Activated naive CD8-positive, alpha-beta T cell (primary cell): ENCODE measurements around the gene KAZN.

ENCODE experiments used
- H3K27ac Mint-ChIP-seq: one replicate; pipeline ENCODE4 v1.8.0; 2021; ENCODE audit warnings: mixed read lengths
- H3K27me3 Mint-ChIP-seq: one replicate; pipeline ENCODE4 v1.8.0; 2021; ENCODE audit warnings: mixed read lengths
- H3K36me3 Mint-ChIP-seq: one replicate; pipeline ENCODE4 v1.8.0; 2021; ENCODE audit warnings: mixed read lengths
- H3K4me1 Mint-ChIP-seq: one replicate; pipeline ENCODE4 v1.8.0; 2021; ENCODE audit warnings: low read depth, mixed read lengths
- H3K4me3 Mint-ChIP-seq: one replicate; pipeline ENCODE4 v1.8.0; 2021; ENCODE audit warnings: mild to moderate bottlenecking, mixed read lengths
- H3K9me3 Mint-ChIP-seq: one replicate; pipeline ENCODE4 v1.8.0; 2021; ENCODE audit warnings: low read depth, mixed read lengths

The KAZN gene

DNA sequence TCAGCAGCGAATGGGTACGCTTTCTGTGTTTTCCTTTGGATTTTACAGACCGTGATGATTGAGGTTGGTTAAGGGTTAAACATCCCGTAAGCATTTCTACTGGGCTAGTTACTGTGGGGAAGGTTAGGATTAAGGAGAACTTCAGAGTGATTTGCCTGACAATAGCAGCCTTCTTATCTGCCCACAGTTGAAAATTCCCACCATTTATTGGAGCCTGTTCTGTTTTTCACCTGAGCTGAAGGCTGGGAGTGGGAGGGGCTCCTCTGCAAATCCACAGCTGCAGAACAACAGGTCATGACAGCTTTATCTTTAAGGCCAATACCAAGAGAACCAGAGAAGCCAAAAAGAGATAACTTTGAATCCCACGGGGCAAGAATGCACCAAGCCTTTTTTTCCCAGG, 168.6 kb downstream of the KAZN start:
- no peak overlapping the region for H3K27ac Mint-ChIP-seq
- H3K4me1 Mint-ChIP-seq, result no peaks in the 10 kb centered on the region
- H3K4me3 Mint-ChIP-seq, result no peak overlapping the region
- H3K36me3 Mint-ChIP-seq, result no peaks in the 10 kb centered on the region
- peaks cover 4% of the 10 kb centered on the region for H3K27me3 Mint-ChIP-seq
- no peaks in the 10 kb centered on the region for H3K9me3 Mint-ChIP-seq

DNA sequence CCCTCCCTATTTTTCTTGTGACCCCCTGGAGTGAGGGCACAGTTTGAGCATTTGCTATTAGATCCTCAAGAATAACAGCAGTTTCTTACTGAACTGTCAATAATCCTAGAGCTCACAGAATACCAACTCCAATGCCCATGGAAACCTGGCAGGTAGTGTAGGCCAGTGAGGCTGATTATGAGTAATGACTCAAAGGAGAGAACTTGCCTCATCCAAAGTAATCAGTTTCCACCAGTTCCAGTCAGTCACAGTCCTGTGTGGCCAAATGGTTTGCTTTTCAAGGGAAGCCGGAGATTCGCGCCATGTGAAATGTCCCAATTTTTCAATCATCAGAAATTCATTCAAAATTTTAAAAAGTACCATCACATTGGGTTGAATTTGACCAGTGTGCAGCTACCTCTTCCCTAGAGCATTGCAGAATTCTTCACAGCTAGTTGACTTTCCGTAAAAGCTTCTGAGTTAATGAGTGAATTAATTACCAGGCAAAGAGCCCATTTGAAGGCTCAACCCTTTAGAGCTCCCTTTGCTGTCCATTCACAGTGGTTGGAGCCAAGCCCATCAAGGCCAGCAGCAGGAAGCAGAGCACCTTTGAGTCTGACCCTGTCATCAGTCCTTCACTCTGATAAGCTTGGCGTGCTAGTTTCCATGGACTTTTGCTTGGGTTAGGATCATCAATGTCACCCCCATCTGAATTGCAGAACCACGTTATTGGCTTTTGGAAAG, 170.3 kb downstream of the KAZN start:
- Mint-ChIP-seq H3K27me3 (peaks cover 4% of the 10 kb centered on the region), H3K4me3 (no peak overlapping the region), H3K4me1 (no peaks in the 10 kb centered on the region), H3K36me3 (no peaks in the 10 kb centered on the region), H3K9me3 (no peaks in the 10 kb centered on the region), H3K27ac (no peak overlapping the region)

DNA sequence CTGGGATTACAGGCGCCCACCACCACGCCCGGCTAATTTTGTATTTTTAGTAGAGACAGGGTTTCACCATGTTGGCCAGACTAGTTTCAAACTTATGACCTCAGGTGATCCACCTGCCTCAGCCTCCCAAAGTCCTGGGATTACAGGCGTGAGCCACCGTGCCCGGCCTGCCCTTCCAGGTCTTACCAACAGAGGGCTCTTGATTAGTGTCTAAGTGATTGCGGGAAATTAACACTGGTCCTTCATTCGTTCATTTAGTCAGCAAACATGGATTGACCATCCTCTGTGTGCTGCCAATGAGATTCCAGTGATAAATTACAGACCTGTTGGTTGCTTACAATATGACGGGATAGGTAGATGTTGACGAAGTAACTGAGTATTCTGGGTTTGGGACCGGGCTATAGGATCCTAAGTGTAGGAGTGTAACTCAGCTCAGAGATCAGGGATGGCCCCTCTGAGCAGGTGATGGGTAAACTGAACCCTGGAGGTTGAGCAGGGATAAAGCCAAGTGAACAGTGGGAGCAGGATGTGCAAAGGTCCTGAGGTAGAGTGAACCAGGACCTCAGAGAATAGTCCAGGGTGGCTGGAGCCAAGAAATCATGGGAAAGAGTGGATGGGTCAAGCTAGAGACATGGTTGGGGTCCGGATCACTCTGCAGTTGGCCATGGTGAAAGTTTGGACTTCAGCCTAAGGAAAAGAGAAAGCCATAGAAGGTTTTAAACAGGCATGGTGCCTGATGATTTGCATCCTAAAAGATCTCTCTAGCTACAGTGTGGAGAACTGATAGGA, 171.2 kb downstream of the KAZN start:
- Mint-ChIP-seq H3K4me3 (no peak overlapping the region), H3K4me1 (no peaks in the 10 kb centered on the region), H3K9me3 (no peaks in the 10 kb centered on the region), H3K27ac (no peak overlapping the region), H3K27me3 (peaks cover 2% of the 10 kb centered on the region), H3K36me3 (no peaks in the 10 kb centered on the region)

DNA sequence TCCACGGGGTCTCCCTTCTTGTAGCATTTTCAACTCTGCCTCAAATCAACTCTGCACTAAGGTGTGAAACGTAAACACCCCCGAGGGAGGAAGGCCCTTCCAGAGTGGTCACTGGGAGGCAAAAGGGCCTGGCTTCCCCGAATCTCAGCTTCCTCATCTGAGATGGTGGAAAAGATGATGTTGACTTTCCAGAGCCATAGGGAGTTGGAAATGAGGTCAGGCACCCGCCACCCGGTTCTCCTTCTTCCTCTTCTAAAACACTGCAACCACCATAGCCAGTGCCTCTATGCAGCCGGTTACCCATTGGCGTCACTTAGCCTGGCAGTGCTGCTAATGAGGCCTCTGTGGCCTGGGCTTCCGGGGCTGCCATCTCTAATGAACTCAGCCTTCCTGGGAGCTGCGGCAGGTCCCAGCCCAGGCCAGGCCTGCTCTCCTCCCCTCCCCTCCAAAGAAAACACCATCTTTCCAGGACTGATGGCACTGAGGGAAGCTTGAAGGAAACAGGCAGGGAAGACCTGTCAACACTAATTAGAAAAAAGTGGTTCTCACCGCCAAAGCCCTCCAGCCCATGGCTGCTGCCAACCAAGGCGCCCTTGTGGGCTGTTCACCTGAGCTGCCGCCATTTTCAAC, 175.0 kb downstream of the KAZN start:
- H3K9me3 Mint-ChIP-seq, result no peaks in the 10 kb centered on the region
- H3K36me3 Mint-ChIP-seq, result no peaks in the 10 kb centered on the region
- peaks cover 2% of the 10 kb centered on the region for H3K4me1 Mint-ChIP-seq
- no peak overlapping the region for H3K4me3 Mint-ChIP-seq
- peaks cover 3% of the 10 kb centered on the region for H3K27me3 Mint-ChIP-seq
- no peak overlapping the region for H3K27ac Mint-ChIP-seq

DNA sequence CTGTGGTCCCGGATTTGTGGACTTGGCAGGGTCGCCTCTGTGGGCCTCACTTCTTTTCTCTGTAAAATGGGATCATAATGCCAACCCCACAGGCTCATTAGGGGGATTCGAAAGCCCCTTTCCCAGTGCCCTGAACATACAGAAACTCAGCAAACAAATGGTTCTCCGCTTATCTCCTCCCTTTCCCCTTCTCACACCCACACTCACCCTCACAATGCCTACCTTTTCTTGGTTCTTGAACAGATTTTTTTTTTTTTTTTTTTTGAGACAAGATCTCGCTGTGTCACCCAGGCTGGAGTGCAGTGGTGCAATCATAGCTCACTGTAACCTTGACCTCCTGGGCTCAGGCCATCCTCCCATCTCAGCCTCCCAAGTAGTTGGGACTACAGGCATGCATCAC, 175.7 kb downstream of the KAZN start:
- H3K9me3 Mint-ChIP-seq, result no peaks in the 10 kb centered on the region
- H3K4me3 Mint-ChIP-seq, result no peak overlapping the region
- no peak overlapping the region for H3K27ac Mint-ChIP-seq
- H3K36me3 Mint-ChIP-seq, result no peaks in the 10 kb centered on the region
- peaks cover 2% of the 10 kb centered on the region for H3K4me1 Mint-ChIP-seq
- peaks cover 3% of the 10 kb centered on the region for H3K27me3 Mint-ChIP-seq

DNA sequence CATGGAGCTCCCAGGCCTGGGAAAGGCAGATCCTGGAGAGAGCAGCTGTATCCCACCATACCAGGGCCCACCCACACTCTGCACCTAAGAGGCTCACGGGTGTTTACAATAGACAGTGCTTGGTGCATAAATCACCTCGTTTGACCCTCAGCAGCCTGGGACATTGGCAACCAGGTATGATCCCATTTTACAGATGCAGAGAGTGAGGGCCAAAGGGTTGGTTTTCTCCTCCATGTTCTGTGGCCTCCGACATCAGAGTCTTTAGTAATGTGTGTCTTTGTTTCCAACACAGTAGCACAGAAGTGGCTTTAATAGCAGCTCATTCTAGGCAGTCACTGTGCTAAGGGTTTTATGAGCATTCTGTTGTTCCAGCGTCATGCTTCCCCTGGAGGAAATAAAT, 176.5 kb downstream of the KAZN start:
- Mint-ChIP-seq H3K9me3 (no peaks in the 10 kb centered on the region), H3K4me3 (no peak overlapping the region), H3K36me3 (no peaks in the 10 kb centered on the region), H3K27me3 (peaks cover 3% of the 10 kb centered on the region), H3K27ac (no peak overlapping the region), H3K4me1 (peaks cover 2% of the 10 kb centered on the region)

DNA sequence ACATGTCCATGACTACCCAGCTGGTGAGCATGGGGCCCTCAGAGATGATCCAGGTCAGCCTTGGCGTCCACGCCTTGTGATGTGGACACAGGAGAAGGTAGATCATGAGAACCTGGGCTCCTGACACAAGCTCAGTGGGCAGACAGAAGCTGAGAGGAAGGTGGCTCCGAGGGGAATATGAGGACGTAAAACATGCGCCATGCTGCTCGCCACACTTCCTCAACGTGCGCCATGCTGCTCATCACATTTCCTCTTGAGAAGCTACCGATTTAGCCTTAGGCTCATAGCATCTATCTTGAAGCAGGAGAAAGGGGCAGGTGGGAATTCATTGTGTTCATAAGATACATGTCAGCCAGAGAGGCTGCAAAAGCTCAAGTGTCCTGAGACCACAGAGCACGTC, 176.9 kb downstream of the KAZN start:
- H3K4me1 Mint-ChIP-seq, result peaks cover 2% of the 10 kb centered on the region
- no peaks in the 10 kb centered on the region for H3K9me3 Mint-ChIP-seq
- H3K36me3 Mint-ChIP-seq, result no peaks in the 10 kb centered on the region
- H3K27me3 Mint-ChIP-seq, result peaks cover 3% of the 10 kb centered on the region
- H3K27ac Mint-ChIP-seq, result no peak overlapping the region
- no peak overlapping the region for H3K4me3 Mint-ChIP-seq

DNA sequence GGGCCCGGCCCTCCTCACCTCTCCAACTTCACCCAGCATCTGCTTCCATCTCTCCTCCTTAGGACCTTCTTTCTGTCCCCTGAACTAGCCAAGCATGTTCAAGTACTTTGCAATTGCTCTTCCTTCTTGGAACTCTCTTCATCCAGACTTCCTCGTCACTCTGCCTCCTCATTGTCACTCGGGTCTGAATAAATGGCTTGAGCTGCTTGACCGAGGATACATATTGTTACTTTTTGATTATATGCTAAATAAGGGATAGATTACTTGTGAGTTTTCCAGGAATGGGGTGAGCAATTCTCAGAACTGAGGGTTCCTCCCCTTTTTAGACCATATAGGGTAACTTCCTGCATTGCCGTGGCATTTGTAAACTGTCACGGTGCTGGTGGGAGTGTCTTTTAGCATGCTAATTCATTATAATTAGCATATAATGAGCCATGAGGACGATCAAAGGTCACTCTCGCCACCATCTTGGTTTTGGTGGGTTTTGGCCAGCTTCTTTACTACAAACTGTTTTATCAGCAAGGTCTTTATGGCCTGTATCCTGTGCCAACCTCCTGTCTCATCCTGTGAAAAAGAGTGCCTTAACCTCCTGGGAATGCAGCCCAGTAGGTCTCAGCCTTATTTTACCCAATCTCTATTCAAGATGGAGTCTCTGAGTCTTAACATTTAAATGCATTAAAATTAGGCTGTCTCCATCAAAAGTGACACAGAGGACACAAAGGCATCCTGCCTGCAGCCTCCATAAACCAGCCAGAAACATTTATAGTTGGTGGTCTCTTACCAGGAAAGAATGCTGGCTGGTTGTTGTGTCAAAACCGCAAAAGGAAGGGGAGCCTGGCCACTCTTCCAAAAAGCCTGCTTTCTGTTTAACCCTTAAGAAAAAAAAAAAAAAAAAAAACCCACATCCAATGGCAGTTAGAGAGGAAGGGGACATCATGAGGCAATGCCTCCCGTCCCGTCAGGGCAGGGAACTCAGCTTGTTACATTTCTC, 179.3 kb downstream of the KAZN start:
- peaks cover 3% of the 10 kb centered on the region for H3K27me3 Mint-ChIP-seq
- no peak overlapping the region for H3K4me3 Mint-ChIP-seq
- no peaks in the 10 kb centered on the region for H3K36me3 Mint-ChIP-seq
- H3K27ac Mint-ChIP-seq, result no peak overlapping the region
- peaks cover 2% of the 10 kb centered on the region for H3K4me1 Mint-ChIP-seq
- H3K9me3 Mint-ChIP-seq, result no peaks in the 10 kb centered on the region

DNA sequence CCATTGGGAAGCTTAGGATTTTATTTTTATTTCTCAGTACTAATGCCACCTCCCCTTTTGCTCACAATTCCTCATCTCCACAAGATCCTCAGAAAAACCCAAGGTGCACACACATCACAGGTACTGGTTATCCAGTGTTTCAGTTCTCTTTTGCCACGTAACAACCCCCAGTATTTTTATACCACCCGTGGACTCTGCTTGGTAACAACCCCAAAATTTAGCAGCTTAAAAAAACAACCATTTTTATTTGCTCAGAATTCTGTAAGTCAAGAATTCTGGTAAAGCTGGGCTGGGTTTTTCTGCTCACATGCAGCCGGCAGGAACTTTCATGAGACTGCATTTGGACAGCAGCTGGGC, 180.0 kb downstream of the KAZN start:
- Mint-ChIP-seq H3K4me3 (no peak overlapping the region), H3K27me3 (peaks cover 3% of the 10 kb centered on the region), H3K9me3 (no peaks in the 10 kb centered on the region), H3K27ac (no peak overlapping the region), H3K4me1 (peaks cover 2% of the 10 kb centered on the region), H3K36me3 (no peaks in the 10 kb centered on the region)

DNA sequence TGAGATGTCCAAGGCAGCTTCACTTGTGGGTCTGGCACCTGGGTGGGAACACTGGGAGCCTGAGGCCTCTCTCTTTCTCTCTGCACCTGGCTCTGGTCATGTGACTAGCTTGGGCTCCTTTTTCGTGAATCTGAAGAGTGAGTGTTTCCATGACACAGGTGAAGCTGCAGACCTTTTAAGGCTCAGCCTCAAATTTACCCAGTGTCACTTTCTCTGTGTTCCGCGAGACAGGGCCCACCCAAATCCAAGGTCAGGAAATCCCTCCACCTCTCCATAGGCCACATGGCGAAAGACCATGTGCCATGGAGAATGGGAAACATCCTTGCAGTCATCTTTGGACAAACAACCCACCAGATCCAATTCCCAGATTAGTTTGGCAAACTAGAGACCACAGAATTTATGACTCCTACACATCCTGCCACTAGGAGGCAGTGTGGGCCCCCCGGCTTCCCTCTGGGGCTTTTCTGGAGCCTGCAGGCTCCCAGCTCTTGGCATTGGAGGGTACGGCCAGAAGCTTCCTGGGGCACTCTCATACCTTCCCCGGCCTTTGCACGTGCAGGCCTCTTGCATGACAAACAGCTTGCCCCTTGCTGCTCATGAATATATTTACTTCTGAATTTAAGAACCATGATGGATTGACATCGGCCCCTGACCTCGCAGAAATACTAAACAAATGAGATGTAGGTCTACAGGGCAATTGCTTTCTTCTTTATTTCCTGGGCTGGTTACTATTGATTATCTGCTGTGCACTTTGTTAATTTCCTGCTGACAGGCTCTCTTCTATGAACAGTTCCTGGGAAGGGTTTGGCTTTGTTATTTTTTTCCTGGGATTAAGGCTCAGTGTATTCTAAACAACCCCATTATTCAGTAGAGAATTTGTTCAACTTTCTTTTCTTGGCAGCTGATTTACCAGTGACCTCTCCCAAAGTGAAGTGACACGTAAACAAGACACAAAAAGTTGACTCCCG, 180.7 kb downstream of the KAZN start:
- no peak overlapping the region for H3K4me3 Mint-ChIP-seq
- H3K9me3 Mint-ChIP-seq, result no peaks in the 10 kb centered on the region
- peaks cover 2% of the 10 kb centered on the region for H3K4me1 Mint-ChIP-seq
- no peak overlapping the region for H3K27ac Mint-ChIP-seq
- H3K27me3 Mint-ChIP-seq, result peaks cover 3% of the 10 kb centered on the region
- no peaks in the 10 kb centered on the region for H3K36me3 Mint-ChIP-seq

DNA sequence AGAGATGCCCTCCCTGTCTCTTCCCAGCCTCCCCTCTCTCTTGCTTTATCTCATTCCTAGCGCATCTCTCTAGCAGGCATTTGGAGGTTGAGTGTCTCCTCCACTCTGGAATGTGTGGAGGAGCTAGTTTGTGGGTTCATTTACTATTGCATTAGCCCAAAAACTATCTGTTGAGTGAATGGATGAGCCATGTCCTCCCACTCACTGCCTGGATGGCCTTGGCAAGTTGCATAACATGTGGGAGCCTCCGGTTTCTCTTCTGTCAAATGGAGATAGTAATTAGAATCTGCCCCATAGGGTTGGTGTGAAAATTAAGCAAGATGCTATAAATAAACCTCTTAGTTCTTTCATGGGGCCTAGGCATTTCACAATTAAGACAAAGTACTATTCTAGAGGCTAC, 181.8 kb downstream of the KAZN start:
- no peaks in the 10 kb centered on the region for H3K36me3 Mint-ChIP-seq
- H3K9me3 Mint-ChIP-seq, result no peaks in the 10 kb centered on the region
- peaks cover 2% of the 10 kb centered on the region for H3K4me1 Mint-ChIP-seq
- H3K27me3 Mint-ChIP-seq, result peaks cover 3% of the 10 kb centered on the region
- H3K27ac Mint-ChIP-seq, result no peak overlapping the region
- no peak overlapping the region for H3K4me3 Mint-ChIP-seq

DNA sequence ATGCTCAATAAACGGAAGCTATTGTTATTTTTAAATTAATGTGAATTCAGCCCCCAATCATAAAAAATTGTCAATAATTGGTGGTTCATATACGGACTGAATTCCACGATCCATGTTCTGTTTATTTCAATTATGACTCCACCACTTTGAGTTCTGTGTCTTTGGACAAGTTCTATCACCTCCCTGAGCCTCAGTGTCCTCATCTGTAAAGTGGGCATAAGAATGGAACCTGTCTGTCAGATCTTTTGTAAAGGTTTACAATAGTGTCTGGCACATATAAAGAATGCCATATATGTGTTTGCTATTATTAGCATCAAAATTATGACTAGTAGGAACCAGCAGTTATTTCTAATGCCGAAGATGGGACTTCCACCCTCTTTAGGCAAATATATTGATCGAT, 183.3 kb downstream of the KAZN start:
- no peaks in the 10 kb centered on the region for H3K9me3 Mint-ChIP-seq

DNA sequence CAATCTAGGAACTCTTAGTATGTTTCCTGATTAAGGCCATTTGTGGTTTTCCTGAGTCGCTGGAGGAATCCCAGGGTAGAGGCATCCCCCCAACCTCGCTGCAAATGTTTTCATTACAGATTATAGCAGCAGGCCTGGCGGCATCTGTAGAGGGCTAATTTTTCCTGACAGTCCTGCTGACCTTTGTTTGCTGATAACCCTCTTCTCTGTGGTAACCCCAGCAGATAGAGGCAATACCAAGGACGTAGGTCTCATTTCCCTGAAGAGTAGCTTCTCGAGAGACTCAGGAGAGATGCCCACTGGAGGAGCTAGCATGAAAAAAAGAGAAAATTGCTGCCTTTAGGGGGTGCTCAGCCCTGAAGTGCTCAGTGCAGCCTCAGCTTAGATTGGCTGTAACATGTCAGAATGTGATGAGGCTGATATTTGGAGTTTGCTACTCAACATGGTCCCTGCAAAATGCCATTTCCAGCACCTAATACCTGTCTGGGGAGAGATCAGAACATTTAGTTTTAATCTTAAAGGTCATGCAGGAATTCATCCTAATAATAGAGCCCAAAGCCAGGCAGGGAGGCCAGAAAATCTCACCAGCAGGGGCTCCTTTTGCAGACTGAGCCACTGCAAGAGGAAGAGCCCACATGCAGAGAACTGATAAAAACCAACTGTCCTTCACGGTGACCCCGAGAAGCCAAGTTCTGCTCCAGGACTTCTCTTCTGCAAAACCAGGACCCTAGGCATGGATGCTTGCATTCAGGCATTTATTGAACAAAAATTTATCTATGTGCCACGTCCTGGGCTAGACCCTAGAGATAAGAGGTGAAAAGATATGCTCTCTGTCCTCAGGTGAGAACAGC, 184.5 kb downstream of the KAZN start:
- H3K36me3 Mint-ChIP-seq, result no peaks in the 10 kb centered on the region
- no peaks in the 10 kb centered on the region for H3K4me1 Mint-ChIP-seq
- no peak overlapping the region for H3K4me3 Mint-ChIP-seq
- no peaks in the 10 kb centered on the region for H3K9me3 Mint-ChIP-seq
- H3K27me3 Mint-ChIP-seq, result no peaks in the 10 kb centered on the region
- no peak overlapping the region for H3K27ac Mint-ChIP-seq

More for the DNA sequence above, 183.3 kb downstream of the KAZN start:
- Mint-ChIP-seq H3K27me3 (peaks cover 3% of the 10 kb centered on the region), H3K36me3 (no peaks in the 10 kb centered on the region), H3K27ac (no peak overlapping the region), H3K4me3 (no peak overlapping the region), H3K4me1 (peaks cover 2% of the 10 kb centered on the region)
